ENCODE measurements around the gene POLL.
A peak's percentile ranks its signal among the peaks of the same experiment; 100 is the strongest.

The POLL gene

GRCh38 chr10:101611096-101611905 lies 23.2 kb upstream of the POLL start:
- DNase-seq (ENCODE audit: extremely low read depth, low read depth) = peak; percentile 53
- no peak for TF ChIP-seq CTCF (IDR thresholded peaks at IDR 0.05; ENCODE audit: low read depth, low read length, missing control alignments)

GRCh38 chr10:101609481-101609880 lies 21.4 kb upstream of the POLL start:
- no peak for DNase-seq (ENCODE audit: extremely low read depth, low read depth)
- no peak for TF ChIP-seq CTCF (IDR thresholded peaks at IDR 0.05; ENCODE audit: low read depth, low read length, missing control alignments)
- H3K4me3 ChIP-seq (replicated peaks; ENCODE audit: low read depth, low read length) = no peak overlapping the region

More at GRCh38 chr10:101611096-101611905, 23.2 kb upstream of the POLL start:
- H3K4me3 ChIP-seq (replicated peaks; ENCODE audit: low read depth, low read length) = no peak overlapping the region

GRCh38 chr10:101607124-101607523 lies 19.1 kb upstream of the POLL start:
- no peak for TF ChIP-seq CTCF (IDR thresholded peaks at IDR 0.05; ENCODE audit: low read depth, low read length, missing control alignments)
- H3K4me3 ChIP-seq (replicated peaks; ENCODE audit: low read depth, low read length) = no peak overlapping the region
- DNase-seq (ENCODE audit: extremely low read depth, low read depth) = no peak

GRCh38 chr10:101602761-101603398 lies 14.8 kb upstream of the POLL start:
- H3K4me3 ChIP-seq (replicated peaks; ENCODE audit: low read depth, low read length) = no peak overlapping the region
- DNase-seq (ENCODE audit: extremely low read depth, low read depth) = peak; percentile 57
- TF ChIP-seq CTCF (IDR thresholded peaks at IDR 0.05; ENCODE audit: low read depth, low read length, missing control alignments) = peak; percentile 98

GRCh38 chr10:101601541-101601940 lies 13.5 kb upstream of the POLL start:
- no peak overlapping the region for H3K4me3 ChIP-seq (replicated peaks; ENCODE audit: low read depth, low read length)
- no peak for DNase-seq (ENCODE audit: extremely low read depth, low read depth)
- TF ChIP-seq CTCF (IDR thresholded peaks at IDR 0.05; ENCODE audit: low read depth, low read length, missing control alignments) = no peak

GRCh38 chr10:101597091-101597900 lies 9.2 kb upstream of the POLL start:
- no peak overlapping the region for H3K4me3 ChIP-seq (replicated peaks; ENCODE audit: low read depth, low read length)
- TF ChIP-seq CTCF (IDR thresholded peaks at IDR 0.05; ENCODE audit: low read depth, low read length, missing control alignments) = no peak
- DNase-seq (ENCODE audit: extremely low read depth, low read depth) = no peak
